Neural cell (in vitro differentiated cells): ENCODE data around the gene CDSN. TPM values are rescaled to one million over a fixed set of nuclear protein-coding genes. Genes with fewer than 3 reads are reported as not detected.

Source experiments
- H2AFZ ChIP-seq: fragments of 200-600, 300-800 bp; sonication (generic), shearing (Covaris generic); 2 replicates; pipeline ENCODE4 v1.6.0; 2014; ENCODE audit warnings: low read depth, mild to moderate bottlenecking, antibody characterized with exemption, low read length, moderate library complexity
- H3F3A ChIP-seq: fragments of 200-600 bp; shearing (Covaris generic); 2 replicates; pipeline ENCODE4 v1.6.1; 2016; ENCODE audit warnings: mild to moderate bottlenecking, moderate library complexity, mixed read lengths, antibody characterized with exemption, low read length; ENCODE audit not compliant: insufficient read depth, poor library complexity, severe bottlenecking
- H3K27ac ChIP-seq: fragments of 200-600, 300-800 bp; sonication (generic), shearing (Covaris generic); 2 replicates; pipeline ENCODE4 v1.5.1; 2014; ENCODE audit warnings: mild to moderate bottlenecking, low read length, moderate library complexity
- H3K27me3 ChIP-seq: fragments of 300-800, 200-600 bp; sonication (generic), shearing (Covaris generic); 2 replicates; pipeline ENCODE4 v1.6.0; 2014; ENCODE audit warnings: mild to moderate bottlenecking, low read depth, low read length, moderate library complexity; ENCODE audit not compliant: insufficient read depth
- H3K36me3 ChIP-seq: fragments of 300-800, 200-600 bp; sonication (generic), shearing (Covaris generic); 2 replicates; pipeline ENCODE4 v1.5.1; 2014; ENCODE audit warnings: mild to moderate bottlenecking, antibody characterized with exemption, low read length, moderate library complexity; ENCODE audit not compliant: insufficient read depth
- H3K4me2 ChIP-seq: fragments of 300-800, 200-600 bp; sonication (generic), shearing (Covaris generic); 2 replicates; pipeline ENCODE4 v1.6.0; 2014; ENCODE audit warnings: mild to moderate bottlenecking, low read length
- H3K4me3 ChIP-seq: fragments of 300-800, 200-600 bp; sonication (generic), shearing (Covaris generic); 2 replicates; pipeline ENCODE4 v1.5.1; 2014; ENCODE audit warnings: mild to moderate bottlenecking, low read length, moderate library complexity
- H3K79me2 ChIP-seq: fragments of 200-600 bp; shearing (Covaris generic); replicated peaks from 2 replicates; pipeline ENCODE4 v1.6.0; 2014; ENCODE audit warnings: mild to moderate bottlenecking, low read length, moderate library complexity; ENCODE audit not compliant: insufficient read depth
- H3K9ac ChIP-seq: fragments of 300-800, 200-600 bp; sonication (generic), shearing (Covaris generic); 2 replicates; pipeline ENCODE4 v1.6.1; 2016; ENCODE audit warnings: mild to moderate bottlenecking, low read length, mixed read lengths
- H3K9me2 ChIP-seq: fragments of 200-600 bp; shearing (Covaris generic); 2 replicates; pipeline ENCODE4 v1.6.1; 2016; ENCODE audit warnings: mild to moderate bottlenecking, low read length, mixed read lengths; ENCODE audit not compliant: insufficient read depth
- H3K9me3 ChIP-seq: fragments of 200-600, 300-800 bp; sonication (generic), shearing (Covaris generic); 2 replicates; pipeline ENCODE4 v1.6.1; 2016; ENCODE audit warnings: mild to moderate bottlenecking, mixed run types, low read length, moderate library complexity, mixed read lengths
- H4K20me1 ChIP-seq: fragments of 200-600 bp; shearing (Covaris generic); 2 replicates; pipeline ENCODE4 v1.6.1; 2016; ENCODE audit warnings: mild to moderate bottlenecking, mixed run types; ENCODE audit not compliant: insufficient read depth
- EP300 ChIP-seq: fragments of 450-650 bp; conservative IDR thresholded peaks from 2 replicates; pipeline ENCODE4 v1.6.1; 2014; ENCODE audit warnings: antibody characterized with exemption, mild to moderate bottlenecking, moderate library complexity; ENCODE audit not compliant: poor library complexity, severe bottlenecking
- EZH2 ChIP-seq: fragments of 200-600, 300-800 bp; shearing (Covaris generic), sonication (generic); IDR thresholded peaks from 2 replicates; pipeline ENCODE4 v1.6.1; 2014; ENCODE audit warnings: antibody characterized with exemption, low read length, borderline replicate concordance, mild to moderate bottlenecking; ENCODE audit not compliant: insufficient read depth, poor library complexity, severe bottlenecking
- MXI1 ChIP-seq: fragments of 450-650 bp; conservative IDR thresholded peaks from 2 replicates; pipeline ENCODE4 v1.6.1; 2014; ENCODE audit warnings: antibody characterized with exemption, mild to moderate bottlenecking; ENCODE audit not compliant: poor library complexity, severe bottlenecking
- POLR2AphosphoS5 ChIP-seq: IDR thresholded peaks from 2 replicates; pipeline ENCODE4 v1.6.1; 2012
- RAD21 ChIP-seq: fragments of 450-650 bp; conservative IDR thresholded peaks from 2 replicates; pipeline ENCODE4 v1.6.1; 2014; ENCODE audit warnings: antibody characterized with exemption, mild to moderate bottlenecking, moderate library complexity
- SMC3 ChIP-seq: fragments of 450-650 bp; conservative IDR thresholded peaks from 2 replicates; pipeline ENCODE4 v1.6.1; 2014; ENCODE audit warnings: antibody characterized with exemption, mild to moderate bottlenecking, moderate library complexity; ENCODE audit not compliant: poor library complexity
- TAF1 ChIP-seq: IDR thresholded peaks from 2 replicates; pipeline ENCODE4 v1.6.1; 2012; ENCODE audit warnings: low read depth
- polyA plus RNA-seq: library from polyadenylated mRNA; depleted of rRNA; stranded (reverse); fragments of >200 nt; gene quantifications from 2 replicates; pipeline ENCODE4 v1.2.3, GENCODE V29; 2014
- TF ChIP-seq, protein P1 (sequence below): fragments of 450-650 bp; IDR thresholded peaks from 2 replicates; pipeline ENCODE4 v1.5.1; 2014; ENCODE audit warnings: antibody characterized with exemption, mild to moderate bottlenecking, moderate library complexity; ENCODE audit not compliant: poor library complexity, severe bottlenecking
- TF ChIP-seq, protein P2 (sequence below): IDR thresholded peaks from 2 replicates; pipeline ENCODE4 v1.6.1; 2012; ENCODE audit warnings: borderline replicate concordance

Gene CDSN
- polyA plus RNA-seq, 1 donor from 2014 or later: not detected

DNA sequence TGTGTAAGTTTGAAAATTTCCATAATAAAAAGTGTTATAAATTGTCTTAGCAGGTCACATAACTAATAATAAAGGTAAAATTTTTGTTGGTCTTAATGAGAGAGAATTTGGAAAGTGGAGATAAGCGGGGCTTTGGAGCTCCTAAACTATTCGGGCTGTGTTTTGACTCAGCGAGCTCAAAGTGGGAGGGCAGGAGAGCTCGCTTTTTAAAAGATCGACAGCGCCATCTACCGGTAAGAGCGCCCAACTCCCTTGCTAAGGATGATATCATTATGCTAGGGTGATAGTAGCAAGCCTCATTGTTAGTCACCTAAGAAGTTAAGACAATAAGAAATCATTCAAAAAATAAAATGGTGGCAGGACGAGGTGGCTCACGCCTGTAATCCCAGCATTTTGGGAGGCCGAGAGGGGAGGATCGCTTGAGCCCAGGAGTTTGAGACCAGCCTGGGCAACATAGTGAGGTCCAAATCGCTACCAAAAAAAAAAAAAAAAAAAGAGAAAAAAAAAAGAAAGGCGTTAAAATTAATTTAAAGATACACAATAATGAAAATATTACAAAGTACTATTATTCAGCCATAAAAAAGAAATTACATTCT, 32.7 kb downstream of the CDSN start:
- no peak overlapping the region for H3K27ac ChIP-seq
- TF ChIP-seq POLR2AphosphoS5: no peak
- TF ChIP-seq, protein P1, sequence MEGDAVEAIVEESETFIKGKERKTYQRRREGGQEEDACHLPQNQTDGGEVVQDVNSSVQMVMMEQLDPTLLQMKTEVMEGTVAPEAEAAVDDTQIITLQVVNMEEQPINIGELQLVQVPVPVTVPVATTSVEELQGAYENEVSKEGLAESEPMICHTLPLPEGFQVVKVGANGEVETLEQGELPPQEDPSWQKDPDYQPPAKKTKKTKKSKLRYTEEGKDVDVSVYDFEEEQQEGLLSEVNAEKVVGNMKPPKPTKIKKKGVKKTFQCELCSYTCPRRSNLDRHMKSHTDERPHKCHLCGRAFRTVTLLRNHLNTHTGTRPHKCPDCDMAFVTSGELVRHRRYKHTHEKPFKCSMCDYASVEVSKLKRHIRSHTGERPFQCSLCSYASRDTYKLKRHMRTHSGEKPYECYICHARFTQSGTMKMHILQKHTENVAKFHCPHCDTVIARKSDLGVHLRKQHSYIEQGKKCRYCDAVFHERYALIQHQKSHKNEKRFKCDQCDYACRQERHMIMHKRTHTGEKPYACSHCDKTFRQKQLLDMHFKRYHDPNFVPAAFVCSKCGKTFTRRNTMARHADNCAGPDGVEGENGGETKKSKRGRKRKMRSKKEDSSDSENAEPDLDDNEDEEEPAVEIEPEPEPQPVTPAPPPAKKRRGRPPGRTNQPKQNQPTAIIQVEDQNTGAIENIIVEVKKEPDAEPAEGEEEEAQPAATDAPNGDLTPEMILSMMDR: peak; percentile 87
- TF ChIP-seq TAF1: no peak
- no peak for TF ChIP-seq MXI1
- TF ChIP-seq, protein P2, sequence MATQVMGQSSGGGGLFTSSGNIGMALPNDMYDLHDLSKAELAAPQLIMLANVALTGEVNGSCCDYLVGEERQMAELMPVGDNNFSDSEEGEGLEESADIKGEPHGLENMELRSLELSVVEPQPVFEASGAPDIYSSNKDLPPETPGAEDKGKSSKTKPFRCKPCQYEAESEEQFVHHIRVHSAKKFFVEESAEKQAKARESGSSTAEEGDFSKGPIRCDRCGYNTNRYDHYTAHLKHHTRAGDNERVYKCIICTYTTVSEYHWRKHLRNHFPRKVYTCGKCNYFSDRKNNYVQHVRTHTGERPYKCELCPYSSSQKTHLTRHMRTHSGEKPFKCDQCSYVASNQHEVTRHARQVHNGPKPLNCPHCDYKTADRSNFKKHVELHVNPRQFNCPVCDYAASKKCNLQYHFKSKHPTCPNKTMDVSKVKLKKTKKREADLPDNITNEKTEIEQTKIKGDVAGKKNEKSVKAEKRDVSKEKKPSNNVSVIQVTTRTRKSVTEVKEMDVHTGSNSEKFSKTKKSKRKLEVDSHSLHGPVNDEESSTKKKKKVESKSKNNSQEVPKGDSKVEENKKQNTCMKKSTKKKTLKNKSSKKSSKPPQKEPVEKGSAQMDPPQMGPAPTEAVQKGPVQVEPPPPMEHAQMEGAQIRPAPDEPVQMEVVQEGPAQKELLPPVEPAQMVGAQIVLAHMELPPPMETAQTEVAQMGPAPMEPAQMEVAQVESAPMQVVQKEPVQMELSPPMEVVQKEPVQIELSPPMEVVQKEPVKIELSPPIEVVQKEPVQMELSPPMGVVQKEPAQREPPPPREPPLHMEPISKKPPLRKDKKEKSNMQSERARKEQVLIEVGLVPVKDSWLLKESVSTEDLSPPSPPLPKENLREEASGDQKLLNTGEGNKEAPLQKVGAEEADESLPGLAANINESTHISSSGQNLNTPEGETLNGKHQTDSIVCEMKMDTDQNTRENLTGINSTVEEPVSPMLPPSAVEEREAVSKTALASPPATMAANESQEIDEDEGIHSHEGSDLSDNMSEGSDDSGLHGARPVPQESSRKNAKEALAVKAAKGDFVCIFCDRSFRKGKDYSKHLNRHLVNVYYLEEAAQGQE: no peak
- no peak for TF ChIP-seq EP300
- TF ChIP-seq SMC3: peak; percentile 77
- TF ChIP-seq RAD21: peak; percentile 83
- no peak for TF ChIP-seq EZH2
- no peak overlapping the region for H3K9ac ChIP-seq
- no peaks in the 10 kb centered on the region for H3K9me3 ChIP-seq
- H3K36me3 ChIP-seq: no peaks in the 10 kb centered on the region
- H3F3A ChIP-seq: no peaks in the 10 kb centered on the region
- no peak overlapping the region for H3K4me2 ChIP-seq
- H3K27me3 ChIP-seq: no peaks in the 10 kb centered on the region
- H3K4me3 ChIP-seq: no peak overlapping the region
- no peaks in the 10 kb centered on the region for H3K79me2 ChIP-seq
- H2AFZ ChIP-seq: no peak overlapping the region
- no peaks in the 10 kb centered on the region for H4K20me1 ChIP-seq
- H3K9me2 ChIP-seq: no peaks in the 10 kb centered on the region

DNA sequence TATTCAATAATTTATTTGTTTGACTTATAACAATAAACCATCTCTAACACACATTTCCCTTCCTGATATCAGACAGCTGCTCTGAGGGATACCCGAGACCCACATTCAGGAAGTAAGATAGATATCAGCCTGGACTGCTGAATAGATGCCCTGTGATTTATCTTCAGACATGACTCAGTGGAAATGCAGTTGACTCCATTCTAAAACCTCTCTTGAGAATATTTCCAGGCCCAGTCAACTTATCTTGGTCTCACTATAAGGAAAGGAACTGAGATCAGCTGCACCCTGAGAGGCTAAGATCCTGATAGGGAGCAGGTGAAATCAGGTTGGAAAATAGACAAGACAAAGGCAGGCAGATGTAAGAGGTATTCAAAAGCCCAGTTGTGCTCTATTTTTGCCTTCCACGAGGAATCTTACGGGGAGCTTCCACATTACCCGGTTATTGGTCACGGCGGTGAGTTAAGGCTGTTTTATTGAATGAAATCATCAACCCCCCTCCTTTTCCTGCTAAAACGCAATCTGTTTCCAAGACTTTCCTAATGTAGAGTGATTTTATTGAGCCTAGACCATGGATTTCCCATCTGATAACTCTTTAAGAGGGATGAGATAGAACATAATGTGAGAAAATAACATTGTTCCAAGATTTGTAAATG, 33.3 kb downstream of the CDSN start:
- Histone ChIP-seq H3K4me3 (no peak overlapping the region), H2AFZ (no peak overlapping the region), H3K9me2 (no peaks in the 10 kb centered on the region), H4K20me1 (no peaks in the 10 kb centered on the region), H3K79me2 (no peaks in the 10 kb centered on the region), H3K9ac (no peak overlapping the region), H3F3A (no peaks in the 10 kb centered on the region), H3K27me3 (no peaks in the 10 kb centered on the region), H3K9me3 (no peaks in the 10 kb centered on the region), H3K4me2 (no peak overlapping the region), H3K36me3 (no peaks in the 10 kb centered on the region), H3K27ac (no peak overlapping the region)
- no peak for TF ChIP-seq MXI1
- TF ChIP-seq, protein P2: no peak
- no peak for TF ChIP-seq TAF1
- TF ChIP-seq POLR2AphosphoS5: no peak
- no peak for TF ChIP-seq EP300
- TF ChIP-seq, protein P1: no peak
- no peak for TF ChIP-seq EZH2
- no peak for TF ChIP-seq RAD21
- TF ChIP-seq SMC3: no peak
